ENCODE data around the gene PYDC2. TPM values are rescaled to one million over a fixed set of nuclear protein-coding genes. Genes with fewer than 3 reads are reported as not detected.

PYDC2 gene
- polyA plus RNA-seq, 1 experiment: not detected

GRCh38 chr3:191493336-191493735, 32.4 kb downstream of the PYDC2 start:
- no peak for TF ChIP-seq CTCF (IDR thresholded peaks at IDR 0.05; ENCODE audit: insufficient read depth, low read depth, low read length)
- ChIA-PET POLR2A (no interaction called here), CTCF (no interaction called here)
- Histone ChIP-seq H3K27me3 (ENCODE audit: control insufficient read depth, insufficient read depth, low read length) (no peaks in the 10 kb centered on the region), H3K36me3 (ENCODE audit: control insufficient read depth, insufficient read depth, low read length) (no peaks in the 10 kb centered on the region), H3K4me3 (ENCODE audit: low read depth, low read length) (no peak overlapping the region)
- no peak for DNase-seq (ENCODE audit: low read depth)

DNA sequence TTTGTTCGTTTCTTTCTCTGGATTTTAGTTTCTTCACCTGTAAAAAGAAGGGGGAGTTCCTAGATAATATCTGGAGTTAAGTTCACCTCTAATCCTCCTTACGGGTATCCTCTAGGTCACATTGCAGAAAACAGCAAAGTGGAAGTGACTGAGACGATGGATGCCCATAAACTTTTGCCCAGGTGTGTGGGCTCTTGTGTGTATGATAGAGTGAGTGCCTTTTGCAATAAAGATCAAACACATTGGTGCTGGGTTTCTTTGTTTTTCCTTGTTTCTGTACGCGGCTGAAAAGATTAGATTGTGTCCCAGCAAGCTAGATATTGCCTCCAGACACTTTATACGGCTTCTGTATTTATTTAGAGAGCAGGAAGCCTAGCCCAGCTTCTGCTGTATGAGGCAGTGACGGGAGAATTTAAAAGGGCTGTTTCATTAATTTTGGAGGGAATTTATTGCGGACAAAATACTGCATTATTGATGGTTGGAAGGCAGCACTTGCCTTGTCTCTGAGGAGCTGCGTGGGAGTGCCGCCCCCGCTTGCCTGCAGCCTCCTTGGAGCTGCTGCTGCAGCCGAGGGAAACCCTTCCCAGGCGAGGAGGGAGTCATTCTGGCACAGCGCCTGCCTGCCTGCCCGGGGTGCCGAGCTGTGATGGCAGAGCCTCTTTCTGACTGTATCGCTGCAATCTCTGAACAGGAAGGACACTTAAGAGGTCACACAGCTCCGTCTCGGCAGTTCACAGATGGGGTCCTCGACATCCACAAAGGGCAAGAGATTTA, 38.5 kb downstream of the PYDC2 start:
- no peak for TF ChIP-seq CTCF (IDR thresholded peaks at IDR 0.05; ENCODE audit: insufficient read depth, low read depth, low read length)
- Histone ChIP-seq H3K36me3 (ENCODE audit: control insufficient read depth, insufficient read depth, low read length) (no peaks in the 10 kb centered on the region), H3K27me3 (ENCODE audit: control insufficient read depth, insufficient read depth, low read length) (no peaks in the 10 kb centered on the region), H3K4me3 (ENCODE audit: low read depth, low read length) (no peak overlapping the region)
- ChIA-PET POLR2A (no interaction called here), CTCF (no interaction called here)
- no peak for DNase-seq (ENCODE audit: low read depth)

- POLR2A ChIA-PET: no interaction called here
- TF ChIP-seq CTCF (IDR thresholded peaks at IDR 0.05; ENCODE audit: insufficient read depth, low read depth, low read length): no peak
- Histone ChIP-seq H3K27me3 (ENCODE audit: control insufficient read depth, insufficient read depth, low read length) (no peaks in the 10 kb centered on the region), H3K36me3 (ENCODE audit: control insufficient read depth, insufficient read depth, low read length) (no peaks in the 10 kb centered on the region), H3K4me3 (ENCODE audit: low read depth, low read length) (no peak overlapping the region)
- CTCF ChIA-PET: no interaction called here
- DNase-seq (ENCODE audit: low read depth): no peak
Measured at GRCh38 chr3:191500892-191501291, 39.9 kb downstream of the PYDC2 start.

GRCh38 chr3:191502583-191502982, 41.6 kb downstream of the PYDC2 start:
- DNase-seq (ENCODE audit: low read depth): no peak
- H3K36me3 ChIP-seq (ENCODE audit: control insufficient read depth, insufficient read depth, low read length): no peaks in the 10 kb centered on the region
- POLR2A ChIA-PET: no interaction called here
- no peak overlapping the region for H3K4me3 ChIP-seq (ENCODE audit: low read depth, low read length)
- H3K27me3 ChIP-seq (ENCODE audit: control insufficient read depth, insufficient read depth, low read length): no peaks in the 10 kb centered on the region
- TF ChIP-seq CTCF (IDR thresholded peaks at IDR 0.05; ENCODE audit: insufficient read depth, low read depth, low read length): no peak
- CTCF ChIA-PET: no interaction called here

DNA sequence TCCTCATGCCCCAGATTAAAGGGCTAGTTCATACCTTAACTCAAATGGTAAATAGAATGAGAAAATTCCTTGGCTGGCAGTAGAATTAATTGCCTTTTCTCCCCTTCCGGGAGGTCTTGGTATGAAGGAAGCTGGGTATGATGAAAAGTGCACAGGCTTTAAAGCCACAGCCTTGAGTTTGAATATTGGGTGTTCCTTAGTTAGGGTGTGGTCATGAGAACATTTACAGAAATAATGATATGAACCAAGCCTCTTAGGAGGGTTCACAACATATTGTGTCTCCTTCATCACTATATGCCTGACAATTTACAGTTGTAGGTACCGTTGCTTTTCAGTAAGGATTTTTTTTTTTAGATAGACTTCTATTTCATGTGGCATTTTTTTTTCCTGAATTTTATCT, 48.1 kb downstream of the PYDC2 start:
- no peak for TF ChIP-seq CTCF (IDR thresholded peaks at IDR 0.05; ENCODE audit: insufficient read depth, low read depth, low read length)
- CTCF ChIA-PET: no interaction called here
- no peak overlapping the region for H3K4me3 ChIP-seq (ENCODE audit: low read depth, low read length)
- no peaks in the 10 kb centered on the region for H3K36me3 ChIP-seq (ENCODE audit: control insufficient read depth, insufficient read depth, low read length)
- POLR2A ChIA-PET: no interaction called here
- H3K27me3 ChIP-seq (ENCODE audit: control insufficient read depth, insufficient read depth, low read length): no peaks in the 10 kb centered on the region
- no peak for DNase-seq (ENCODE audit: low read depth)

Small RNAs within 50 kb of the gene (small RNA-seq; reads per million reads assigned to genes)
- not detected for gene PYDC2 (ENCODE audit: insufficient read length, low read depth, low replicate concordance)

Other genes starting within 250 kb of the PYDC2 start
- 43.9 and 68.7 TPM in 2 replicates for gene CCDC50, start 131.8 kb upstream of the PYDC2 start, polyA plus RNA-seq (2011; rRNA removed)
- 0.40 and 0.54 TPM in 2 replicates for gene UTS2B, start 130.6 kb upstream of the PYDC2 start, polyA plus RNA-seq (2011; rRNA removed)